HCT116 (cell line): Measurements from ENCODE around the gene MT3. TPM values are rescaled to one million over a fixed set of nuclear protein-coding genes. Genes with fewer than 3 reads are reported as not detected.

ENCODE experiments used
- ATAC-seq: fragments of 200-7000 bp; cut with Tn5 transposase; 2 replicates; pipeline ENCODE4 v1.9.1; 2020; ENCODE audit warnings: mild to moderate bottlenecking, moderate library complexity
- BruUV-seq: library from RNA; stranded (reverse); fragments of 400-500 nt; replicated peaks from 2 replicates; lab custom pipeline; 2021; lab: Mats Ljungman, UMichigan
- CTCF ChIA-PET: fragments of 300-600 bp; sonication (Branson Sonifier 250); formaldehyde crosslinking; loops from one replicate; lab custom pipeline; 2021; ENCODE audit warnings: antibody characterized with exemption; lab: Charles Lee
- POLR2A ChIA-PET: fragments of 300-600, 350-600 bp; sonication (Branson Sonifier 250); formaldehyde crosslinking; loops from one replicate; lab custom pipeline; 2021; ENCODE audit warnings: antibody characterized with exemption; lab: Charles Lee
- RAD21 ChIA-PET, 2 experiments: fragments of 300-600 bp; sonication (Branson Sonifier 250); formaldehyde crosslinking; loops; one replicate each; lab custom pipeline; 2023; ENCODE audit warnings: low total read pairs in 2 of 2; ENCODE audit not compliant: uncharacterized antibody in 2 of 2, unreplicated experiment in 2 of 2, low non-redundant PET in 1 of 2; lab: Charles Lee
- DNase-seq: peaks from one replicate; pipeline ENCODE4 v3.0.0-alpha.2; 2010; ENCODE audit warnings: low read depth, low spot score
- H2AFZ ChIP-seq: fragments of 200-600 bp; shearing (Covaris generic), sonication (generic); 2 replicates; pipeline ENCODE4 v1.6.1; 2017; ENCODE audit warnings: low read depth, mixed run types, mixed read lengths, antibody characterized with exemption, low read length; ENCODE audit not compliant: poor library complexity, severe bottlenecking
- H3K27ac ChIP-seq: 2 replicates; pipeline ENCODE4 v1.5.1; 2012; ENCODE audit warnings: low read depth, low read length
- H3K27me3 ChIP-seq: fragments of 200-600 bp; sonication (generic); 2 replicates; pipeline ENCODE4 v1.6.1; 2016; ENCODE audit warnings: mixed run types, low read length, mixed read lengths; ENCODE audit not compliant: insufficient read depth
- H3K36me3 ChIP-seq, 2 experiments: fragments of 200-500 bp in 1 of 2; fragments of 200-600 bp in 1 of 2; sonication (Bioruptor generic) in 1 of 2; sonication (generic) in 1 of 2; 2 replicates each; pipeline versions ENCODE4 v1.5.1 to v1.6.1; 2014 to 2016; ENCODE audit warnings: low read length in 2 of 2, inconsistent platforms in 1 of 2, mixed read lengths in 1 of 2, mixed run types in 1 of 2; ENCODE audit not compliant: insufficient read depth in 2 of 2, control insufficient read depth in 1 of 2
- H3K4me1 ChIP-seq, 2 experiments: fragments of 200-600 bp in 1 of 2; sonication (generic) in 1 of 2; 2 replicates each; pipeline versions ENCODE4 v1.5.1 to v1.6.1; 2012 to 2017; ENCODE audit warnings: low read length in 2 of 2, inconsistent platforms in 1 of 2, mild to moderate bottlenecking in 1 of 2, mixed read lengths in 1 of 2, mixed run types in 1 of 2, moderate library complexity in 1 of 2; ENCODE audit not compliant: insufficient read depth in 2 of 2, control insufficient read depth in 1 of 2
- H3K4me2 ChIP-seq: fragments of 200-600 bp; sonication (generic); 2 replicates; pipeline ENCODE4 v1.6.1; 2017; ENCODE audit warnings: mixed run types, low read length, mixed read lengths
- H3K4me3 ChIP-seq, 2 experiments: fragments of 200-600 bp in 1 of 2; sonication (generic) in 1 of 2; replicated peaks in 1 of 2; 2 replicates each; pipeline ENCODE4 v1.5.1; 2011 to 2016; ENCODE audit warnings: low read length in 2 of 2, control low read depth in 1 of 2, low read depth in 1 of 2, mild to moderate bottlenecking in 1 of 2, mixed read lengths in 1 of 2, mixed run types in 1 of 2
- H3K79me2 ChIP-seq: fragments of 200-600 bp; sonication (generic); 2 replicates; pipeline ENCODE4 v1.6.1; 2017; ENCODE audit warnings: mild to moderate bottlenecking, mixed run types, low read length, moderate library complexity, mixed read lengths; ENCODE audit not compliant: insufficient read depth
- H3K9ac ChIP-seq: fragments of 200-600 bp; sonication (generic); 2 replicates; pipeline ENCODE4 v1.6.1; 2016; ENCODE audit warnings: low read length, mixed read lengths
- H3K9me2 ChIP-seq: fragments of 200-600 bp; sonication (generic), shearing (Covaris generic); 2 replicates; pipeline ENCODE4 v1.6.1; 2017; ENCODE audit warnings: mixed run types, mild to moderate bottlenecking, moderate library complexity; ENCODE audit not compliant: insufficient read depth
- H3K9me3 ChIP-seq, 2 experiments: fragments of 200-500 bp in 1 of 2; fragments of 200-600 bp in 1 of 2; sonication (Bioruptor generic) in 1 of 2; sonication (generic) in 1 of 2; 2 replicates each; pipeline ENCODE4 v1.6.1; 2014 to 2017; ENCODE audit warnings: low read length in 2 of 2, mixed read lengths in 2 of 2, inconsistent platforms in 1 of 2, low read depth in 1 of 2, mild to moderate bottlenecking in 1 of 2, mixed run types in 1 of 2, moderate library complexity in 1 of 2; ENCODE audit not compliant: control insufficient read depth in 1 of 2, insufficient read depth in 1 of 2
- H4K20me1 ChIP-seq: fragments of 200-600 bp; sonication (generic), shearing (Covaris generic); 2 replicates; pipeline ENCODE4 v1.6.1; 2017; ENCODE audit warnings: mixed run types, mild to moderate bottlenecking, moderate library complexity; ENCODE audit not compliant: insufficient read depth
- CBX3 ChIP-seq: IDR thresholded peaks from 2 replicates; pipeline ENCODE4 v1.6.1; 2012; ENCODE audit warnings: low read depth
- CEBPB ChIP-seq: IDR thresholded peaks from 2 replicates; pipeline ENCODE4 v1.6.1; 2012; ENCODE audit warnings: low read depth
- EGR1 ChIP-seq: IDR thresholded peaks from 2 replicates; pipeline ENCODE4 v1.6.1; 2012; ENCODE audit warnings: low read depth
- ELF1 ChIP-seq: IDR thresholded peaks from 2 replicates; pipeline ENCODE4 v1.6.1; 2012; ENCODE audit warnings: low read depth, borderline replicate concordance
- EZH2 ChIP-seq: fragments of 200-600 bp; sonication (generic); IDR thresholded peaks from 2 replicates; pipeline ENCODE4 v1.6.1; 2017; ENCODE audit warnings: antibody characterized with exemption, mixed run types
- EZH2phosphoT487 ChIP-seq: fragments of 200-600 bp; IDR thresholded peaks from 2 replicates; pipeline ENCODE4 v1.6.1; 2018; ENCODE audit warnings: antibody characterized with exemption, borderline replicate concordance
- FOSL1 ChIP-seq: IDR thresholded peaks from 2 replicates; pipeline ENCODE4 v1.6.1; 2012; ENCODE audit warnings: low read depth
- POLR2AphosphoS5 ChIP-seq: IDR thresholded peaks from 2 replicates; pipeline ENCODE4 v1.6.1; 2011; ENCODE audit warnings: mild to moderate bottlenecking, low read depth, low read length, moderate library complexity
- RAD21 ChIP-seq: IDR thresholded peaks from 2 replicates; pipeline ENCODE4 v1.6.1; 2012; ENCODE audit warnings: low read depth, mild to moderate bottlenecking
- SIN3A ChIP-seq: IDR thresholded peaks from 2 replicates; pipeline ENCODE4 v1.6.1; 2012; ENCODE audit warnings: low read depth
- SP1 ChIP-seq: IDR thresholded peaks from 2 replicates; pipeline ENCODE4 v1.6.1; 2012; ENCODE audit warnings: low read depth
- YY1 ChIP-seq: IDR thresholded peaks from 2 replicates; pipeline ENCODE4 v1.6.1; 2011; ENCODE audit warnings: low read length, low read depth, moderate library complexity, mild to moderate bottlenecking; ENCODE audit not compliant: insufficient replicate concordance; ENCODE audit errors: extremely low read depth
- ZFX ChIP-seq: fragments of 450-650 bp; IDR thresholded peaks from 2 replicates; pipeline ENCODE4 v1.6.1; 2017
- ZNF274 ChIP-seq: fragments of 200-500 bp; sonication (Bioruptor generic); IDR thresholded peaks from 2 replicates; pipeline ENCODE4 v1.6.1; 2014; ENCODE audit warnings: mild to moderate bottlenecking, low read depth, low read length, inconsistent platforms
- intact Hi-C: fragments of 100-400 bp; cut with micrococcal nuclease; formaldehyde crosslinking; loops from 2 replicates; pipeline ENCODE4 v1.10.0; 2022
- total RNA-seq: library from RNA; stranded (reverse); gene quantifications from one replicate; pipeline ENCODE4 v1.2.1, GENCODE V29; 2021; ENCODE audit not compliant: unreplicated experiment
- TF ChIP-seq, protein P1 (sequence below): IDR thresholded peaks from 2 replicates; pipeline ENCODE4 v1.6.1; 2012
- TF ChIP-seq, protein P2 (sequence below): IDR thresholded peaks from 2 replicates; pipeline ENCODE4 v1.6.1; 2012; ENCODE audit warnings: low read depth
- TF ChIP-seq, protein P3 (sequence below): IDR thresholded peaks from 2 replicates; pipeline ENCODE4 v1.6.1; 2012
- TF ChIP-seq, protein P4 (sequence below), 3 experiments: fragments of 200-600 bp in 1 of 3; sonication (generic) in 1 of 3; IDR thresholded peaks in 2 of 3; conservative IDR thresholded peaks in 1 of 3; 2 replicates each; pipeline ENCODE4 v1.5.1; 2012 to 2017; ENCODE audit warnings: low read depth in 2 of 3, low read length in 2 of 3, antibody characterized with exemption in 1 of 3, borderline replicate concordance in 1 of 3, control low read depth in 1 of 3, mild to moderate bottlenecking in 1 of 3, mixed read lengths in 1 of 3, mixed run types in 1 of 3, moderate library complexity in 1 of 3; ENCODE audit not compliant: insufficient read depth in 1 of 3

MT3 gene
- total RNA-seq, 1 experiment from 2014 or later, result not detected

DNA sequence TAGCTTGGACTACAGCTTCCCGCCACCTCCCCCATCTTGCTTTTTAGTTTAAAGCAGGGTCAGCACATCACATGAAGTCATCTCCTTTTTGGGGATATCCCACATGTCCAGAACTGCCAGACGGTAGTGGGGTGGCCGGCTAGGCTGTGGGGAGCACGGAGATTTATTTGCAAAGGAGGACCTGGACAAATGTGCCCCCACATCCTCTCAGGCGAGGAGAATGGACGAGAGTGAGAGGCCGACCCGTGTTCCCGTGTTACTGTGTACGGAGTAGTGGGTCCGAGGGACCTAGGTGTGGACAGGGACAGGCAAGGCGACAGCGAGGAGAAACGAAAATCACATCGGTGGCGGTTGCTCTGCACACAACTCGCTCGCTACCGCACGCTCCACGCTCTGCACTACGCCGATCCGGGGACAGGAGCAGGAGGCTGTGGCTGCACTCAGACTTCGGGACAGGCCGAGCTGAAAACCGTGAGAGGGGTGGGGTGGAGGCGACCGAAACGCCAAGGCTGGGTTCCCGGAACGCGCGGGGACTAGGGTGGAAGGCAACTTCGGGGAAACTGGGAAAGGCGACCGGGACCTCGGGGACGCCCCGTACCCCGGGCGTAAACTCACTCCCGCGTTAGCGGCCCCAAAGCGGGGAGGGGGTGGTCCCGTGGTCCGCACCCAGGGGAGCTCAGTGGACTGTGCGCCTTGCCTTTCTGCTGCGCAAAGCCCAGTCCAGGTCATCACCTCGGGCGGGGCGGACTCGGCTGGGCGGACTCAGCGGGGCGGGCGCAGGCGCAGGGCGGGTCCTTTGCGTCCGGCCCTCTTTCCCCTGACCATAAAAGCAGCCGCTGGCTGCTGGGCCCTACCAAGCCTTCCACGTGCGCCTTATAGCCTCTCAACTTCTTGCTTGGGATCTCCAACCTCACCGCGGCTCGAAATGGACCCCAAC lies 48.8 kb downstream of the MT3 start, which contains the start of gene MT1A:
Gene MT1A (plus strand): TSS at position 853 of the 937 bp plus-strand sequence. CDS start 73 bp downstream, at position 926.
- ChIA-PET RAD21 (no interaction called here), CTCF (no interaction called here), POLR2A (interaction anchor here (1.9 kb wide), 1 partner anchor 12 kb away, joined by 8 read pairs; the partner anchor contains the start of gene MT1E)
- H3K79me2 ChIP-seq, result no peaks in the 10 kb centered on the region
- BruUV-seq, result no TSS peak
- H3K4me2 ChIP-seq, result no peak within 1 kb of the TSS
- H2AFZ ChIP-seq, result no peak within 1 kb of the TSS
- DNase-seq (no peak), ATAC-seq (no peak)
- H3K36me3 ChIP-seq, result no peaks in the 10 kb centered on the region
- H3K9ac ChIP-seq, result no peak within 1 kb of the TSS
- H3K9me2 ChIP-seq, result no peaks in the 10 kb centered on the region
- TF ChIP-seq POLR2AphosphoS5 (no peak), CEBPB (no peak), SIN3A (no peak), CBX3 (no peak), ZNF274 (no peak), ZFX (no peak), RAD21 (no peak), YY1 (no peak), EZH2 (no peak), EGR1 (no peak), EZH2phosphoT487 (no peak), ELF1 (no peak), SP1 (no peak), FOSL1 (no peak)
- TF ChIP-seq, protein P1, sequence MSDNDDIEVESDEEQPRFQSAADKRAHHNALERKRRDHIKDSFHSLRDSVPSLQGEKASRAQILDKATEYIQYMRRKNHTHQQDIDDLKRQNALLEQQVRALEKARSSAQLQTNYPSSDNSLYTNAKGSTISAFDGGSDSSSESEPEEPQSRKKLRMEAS, result no peak
- TF ChIP-seq, protein P2, sequence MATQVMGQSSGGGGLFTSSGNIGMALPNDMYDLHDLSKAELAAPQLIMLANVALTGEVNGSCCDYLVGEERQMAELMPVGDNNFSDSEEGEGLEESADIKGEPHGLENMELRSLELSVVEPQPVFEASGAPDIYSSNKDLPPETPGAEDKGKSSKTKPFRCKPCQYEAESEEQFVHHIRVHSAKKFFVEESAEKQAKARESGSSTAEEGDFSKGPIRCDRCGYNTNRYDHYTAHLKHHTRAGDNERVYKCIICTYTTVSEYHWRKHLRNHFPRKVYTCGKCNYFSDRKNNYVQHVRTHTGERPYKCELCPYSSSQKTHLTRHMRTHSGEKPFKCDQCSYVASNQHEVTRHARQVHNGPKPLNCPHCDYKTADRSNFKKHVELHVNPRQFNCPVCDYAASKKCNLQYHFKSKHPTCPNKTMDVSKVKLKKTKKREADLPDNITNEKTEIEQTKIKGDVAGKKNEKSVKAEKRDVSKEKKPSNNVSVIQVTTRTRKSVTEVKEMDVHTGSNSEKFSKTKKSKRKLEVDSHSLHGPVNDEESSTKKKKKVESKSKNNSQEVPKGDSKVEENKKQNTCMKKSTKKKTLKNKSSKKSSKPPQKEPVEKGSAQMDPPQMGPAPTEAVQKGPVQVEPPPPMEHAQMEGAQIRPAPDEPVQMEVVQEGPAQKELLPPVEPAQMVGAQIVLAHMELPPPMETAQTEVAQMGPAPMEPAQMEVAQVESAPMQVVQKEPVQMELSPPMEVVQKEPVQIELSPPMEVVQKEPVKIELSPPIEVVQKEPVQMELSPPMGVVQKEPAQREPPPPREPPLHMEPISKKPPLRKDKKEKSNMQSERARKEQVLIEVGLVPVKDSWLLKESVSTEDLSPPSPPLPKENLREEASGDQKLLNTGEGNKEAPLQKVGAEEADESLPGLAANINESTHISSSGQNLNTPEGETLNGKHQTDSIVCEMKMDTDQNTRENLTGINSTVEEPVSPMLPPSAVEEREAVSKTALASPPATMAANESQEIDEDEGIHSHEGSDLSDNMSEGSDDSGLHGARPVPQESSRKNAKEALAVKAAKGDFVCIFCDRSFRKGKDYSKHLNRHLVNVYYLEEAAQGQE, result no peak
- TF ChIP-seq, protein P3, sequence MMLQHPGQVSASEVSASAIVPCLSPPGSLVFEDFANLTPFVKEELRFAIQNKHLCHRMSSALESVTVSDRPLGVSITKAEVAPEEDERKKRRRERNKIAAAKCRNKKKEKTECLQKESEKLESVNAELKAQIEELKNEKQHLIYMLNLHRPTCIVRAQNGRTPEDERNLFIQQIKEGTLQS, result no peak
- TF ChIP-seq, protein P4, sequence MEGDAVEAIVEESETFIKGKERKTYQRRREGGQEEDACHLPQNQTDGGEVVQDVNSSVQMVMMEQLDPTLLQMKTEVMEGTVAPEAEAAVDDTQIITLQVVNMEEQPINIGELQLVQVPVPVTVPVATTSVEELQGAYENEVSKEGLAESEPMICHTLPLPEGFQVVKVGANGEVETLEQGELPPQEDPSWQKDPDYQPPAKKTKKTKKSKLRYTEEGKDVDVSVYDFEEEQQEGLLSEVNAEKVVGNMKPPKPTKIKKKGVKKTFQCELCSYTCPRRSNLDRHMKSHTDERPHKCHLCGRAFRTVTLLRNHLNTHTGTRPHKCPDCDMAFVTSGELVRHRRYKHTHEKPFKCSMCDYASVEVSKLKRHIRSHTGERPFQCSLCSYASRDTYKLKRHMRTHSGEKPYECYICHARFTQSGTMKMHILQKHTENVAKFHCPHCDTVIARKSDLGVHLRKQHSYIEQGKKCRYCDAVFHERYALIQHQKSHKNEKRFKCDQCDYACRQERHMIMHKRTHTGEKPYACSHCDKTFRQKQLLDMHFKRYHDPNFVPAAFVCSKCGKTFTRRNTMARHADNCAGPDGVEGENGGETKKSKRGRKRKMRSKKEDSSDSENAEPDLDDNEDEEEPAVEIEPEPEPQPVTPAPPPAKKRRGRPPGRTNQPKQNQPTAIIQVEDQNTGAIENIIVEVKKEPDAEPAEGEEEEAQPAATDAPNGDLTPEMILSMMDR (IDR thresholded peaks at IDR 0.05 in 2 of 3, conservative IDR thresholded peaks at IDR 0.05 in 1 of 3; ENCODE audit: borderline replicate concordance in 1 of 3, insufficient read depth in 1 of 3, low read depth in 2 of 3, low read length in 2 of 3), result no peak
- intact Hi-C loops, result no loop called here
- peaks cover 4 to 9% of the 10 kb centered on the region in 2 experiments; a peak in 2 of 4 replicates for H3K4me1 ChIP-seq
- H3K9me3 ChIP-seq, result no peaks in the 10 kb centered on the region
- no peaks in the 10 kb centered on the region for H4K20me1 ChIP-seq
- no peaks in the 10 kb centered on the region for H3K27me3 ChIP-seq
- H3K4me3 ChIP-seq, result no peak within 1 kb of the TSS
- no peak within 1 kb of the TSS for H3K27ac ChIP-seq
